Uterus (tissue), 4 donors: ENCODE results near the gene KLF17. TPM values are rescaled to one million over a fixed set of nuclear protein-coding genes. Genes with fewer than 3 reads are reported as not detected.
"Not testable (repeated sequence)": the region's sequence is repeated elsewhere in the genome, so short reads cannot be mapped to it uniquely, and the experiment has no call there.

Experiments
- DNase-seq, 2 donors: peaks; one replicate each; pipeline ENCODE4 v3.0.0-alpha.2; 2019 to 2020
- H3K27ac ChIP-seq, 2 donors: fragments of 200-600 bp; sonication (generic); 1 replicate in 1 of 2; 2 replicates in 1 of 2; pipeline ENCODE4 v1.5.1; 2016 to 2018
- H3K27me3 ChIP-seq, 2 donors: fragments of 200-600 bp; sonication (generic); one replicate each; pipeline ENCODE4 v1.5.1; 2018 to 2019; ENCODE audit warnings: control low read depth in 1 of 2
- H3K36me3 ChIP-seq, 2 donors: fragments of 200-600 bp; sonication (generic); one replicate each; pipeline ENCODE4 v1.5.1; 2019; ENCODE audit warnings: control low read depth in 1 of 2
- H3K4me1 ChIP-seq, 2 donors: fragments of 200-600 bp; sonication (generic); one replicate each; pipeline ENCODE4 v1.5.1; 2018 to 2019; ENCODE audit warnings: control low read depth in 1 of 2
- H3K4me3 ChIP-seq, 2 donors: fragments of 200-600 bp; sonication (generic); 1 replicate in 1 of 2; 2 replicates in 1 of 2; pipeline ENCODE4 v1.5.1; 2018 to 2019; ENCODE audit warnings: mild to moderate bottlenecking in 1 of 2
- H3K9me3 ChIP-seq, 2 donors: fragments of 200-600 bp; sonication (generic); one replicate each; pipeline ENCODE4 v1.5.1; 2019; ENCODE audit warnings: control low read depth in 1 of 2
- CTCF ChIP-seq, 4 experiments: fragments of 200-600 bp in 2 of 4; fragments of 450-650 bp in 2 of 4; sonication (generic) in 2 of 4; IDR thresholded peaks; one replicate each; pipeline ENCODE4 v1.5.1; 2016 to 2019; ENCODE audit warnings: antibody characterized with exemption in 4 of 4, mild to moderate bottlenecking in 2 of 4, moderate library complexity in 1 of 4
- POLR2A ChIP-seq, 2 donors: fragments of 450-650 bp; IDR thresholded peaks; one replicate each; pipeline ENCODE4 v1.6.1; 2016; ENCODE audit warnings: antibody characterized with exemption in 2 of 2, mild to moderate bottlenecking in 1 of 2, moderate library complexity in 1 of 2
- intact Hi-C: fragments of 100-400 bp; cut with DNase I; formaldehyde crosslinking; loops from one replicate; pipeline ENCODE4 v1.15.1; 2023; ENCODE audit warnings: low total_unique reads
- total RNA-seq, 4 donors: library from RNA; depleted of rRNA in 3 of 4; stranded (reverse); fragments of >200 nt in 3 of 4; gene quantifications; one replicate each; pipeline versions ENCODE4 v1.1.0 to v1.2.4, GENCODE V29; 2014 to 2023
- donor health status: DM: yes; HTN: yes; CAD: no.

The KLF17 gene
- total RNA-seq, 4 donors from 2014 or later: 0.26 to 1.9 (median 0.58) TPM; not detected in 1

GRCh38 chr1:44129616-44130500 lies 11.2 kb downstream of the KLF17 start:
- no peak overlapping the region for H3K4me3 ChIP-seq
- H3K4me1 ChIP-seq: no peaks in the 10 kb centered on the region
- H3K27me3 ChIP-seq: no peaks in the 10 kb centered on the region
- intact Hi-C loops: no loop called here
- DNase-seq: no peak
- no peak overlapping the region for H3K27ac ChIP-seq
- no peaks in the 10 kb centered on the region for H3K9me3 ChIP-seq
- no peaks in the 10 kb centered on the region for H3K36me3 ChIP-seq
- no peak for TF ChIP-seq POLR2A (IDR thresholded peaks at IDR 0.05)
- no peak for TF ChIP-seq CTCF (IDR thresholded peaks at IDR 0.05)

GRCh38 chr1:44131411-44131810 lies 12.8 kb downstream of the KLF17 start:
- H3K9me3 ChIP-seq: no peaks in the 10 kb centered on the region
- no peaks in the 10 kb centered on the region for H3K36me3 ChIP-seq
- intact Hi-C loops: no loop called here
- H3K27ac ChIP-seq: no peak overlapping the region
- H3K27me3 ChIP-seq: no peaks in the 10 kb centered on the region
- TF ChIP-seq CTCF (IDR thresholded peaks at IDR 0.05) (no peak), POLR2A (IDR thresholded peaks at IDR 0.05) (no peak)
- no peak for DNase-seq
- H3K4me1 ChIP-seq: no peaks in the 10 kb centered on the region
- H3K4me3 ChIP-seq: no peak overlapping the region

DNA sequence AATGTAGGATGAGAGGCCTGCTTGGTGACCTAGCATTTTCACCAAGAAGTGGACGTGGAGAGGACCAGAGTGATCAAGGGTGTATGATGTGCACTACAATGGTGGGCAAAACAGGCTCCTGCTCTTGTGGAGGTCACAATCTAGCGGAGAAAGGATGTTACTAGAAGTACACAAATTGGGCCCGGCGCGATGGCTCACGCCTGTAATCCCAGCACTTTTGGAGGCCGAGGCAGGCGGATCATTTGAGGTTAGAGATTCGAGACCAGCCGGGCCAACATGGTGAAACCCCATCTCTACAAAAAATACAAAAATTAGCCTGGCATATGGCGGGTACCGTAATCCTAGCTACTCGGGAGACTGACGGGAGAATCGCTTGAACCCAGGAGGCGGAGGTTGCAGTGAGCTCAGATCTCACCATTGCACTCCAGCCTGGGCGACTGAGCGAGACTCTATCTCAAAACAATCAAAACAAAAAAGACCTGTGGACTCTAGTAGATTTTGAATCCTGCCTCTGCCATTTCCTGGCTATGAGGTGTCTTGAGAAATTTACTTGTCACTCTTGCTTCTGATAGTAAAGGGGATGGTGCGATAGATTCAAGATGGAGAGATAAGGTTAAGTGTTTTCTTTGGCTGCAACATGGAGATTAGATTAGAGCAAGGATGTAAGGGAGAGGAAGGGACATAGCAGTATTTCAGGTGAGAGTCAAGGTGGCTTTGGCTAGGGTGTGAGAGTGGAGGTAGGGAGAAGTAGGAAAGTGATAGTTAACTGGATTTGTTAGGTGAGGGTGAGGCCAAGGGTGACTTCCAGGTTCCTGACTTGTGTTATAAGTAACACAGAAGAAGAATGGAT lies 15.7 kb downstream of the KLF17 start:
- TF ChIP-seq POLR2A (IDR thresholded peaks at IDR 0.05) (no peak), CTCF (IDR thresholded peaks at IDR 0.05) (no peak)
- H3K27me3 ChIP-seq: no peaks in the 10 kb centered on the region
- no peak overlapping the region for H3K4me3 ChIP-seq
- no peaks in the 10 kb centered on the region for H3K36me3 ChIP-seq
- H3K27ac ChIP-seq: no peak overlapping the region
- intact Hi-C loops: no loop called here
- no peaks in the 10 kb centered on the region for H3K9me3 ChIP-seq
- no peaks in the 10 kb centered on the region for H3K4me1 ChIP-seq
- DNase-seq: no peak

DNA sequence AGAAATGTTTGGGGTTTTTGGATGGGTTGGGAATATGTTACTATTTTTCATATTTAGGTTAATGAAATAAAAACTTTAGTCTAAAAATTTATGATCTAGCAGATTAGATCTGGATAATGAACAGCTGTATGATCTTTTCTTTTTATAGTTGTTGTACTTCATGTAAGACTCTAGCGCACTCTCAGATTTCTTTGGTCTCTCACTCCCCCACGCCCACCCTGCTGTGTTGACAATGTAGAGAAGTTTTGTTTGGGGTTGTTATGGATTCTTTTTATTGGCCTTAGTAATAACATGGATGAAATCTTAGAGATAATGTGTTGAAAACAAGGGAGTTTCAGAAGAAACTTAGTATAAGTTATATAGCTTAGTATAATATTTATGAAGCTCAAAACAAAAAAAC lies 17.3 kb downstream of the KLF17 start:
- Histone ChIP-seq H3K27ac (no peak overlapping the region), H3K4me3 (no peak overlapping the region), H3K36me3 (no peaks in the 10 kb centered on the region), H3K9me3 (no peaks in the 10 kb centered on the region), H3K27me3 (no peaks in the 10 kb centered on the region), H3K4me1 (no peaks in the 10 kb centered on the region)
- DNase-seq: no peak
- TF ChIP-seq POLR2A (IDR thresholded peaks at IDR 0.05): no peak
- no peak for TF ChIP-seq CTCF (IDR thresholded peaks at IDR 0.05)
- intact Hi-C loops: no loop called here

- TF ChIP-seq POLR2A (IDR thresholded peaks at IDR 0.05) (no peak), CTCF (IDR thresholded peaks at IDR 0.05) (no peak)
- intact Hi-C loops: no loop called here
- no peaks in the 10 kb centered on the region for H3K4me1 ChIP-seq
Measured at GRCh38 chr1:44138239-44138638, 19.6 kb downstream of the KLF17 start.

GRCh38 chr1:44139565-44139964 lies 20.9 kb downstream of the KLF17 start:
- H3K27me3 ChIP-seq, H3K4me3 ChIP-seq, H3K27ac ChIP-seq, intact Hi-C loops, DNase-seq, H3K4me1 ChIP-seq, H3K36me3 ChIP-seq, H3K9me3 ChIP-seq: not testable (repeated sequence)

More at GRCh38 chr1:44138239-44138638, 19.6 kb downstream of the KLF17 start:
- no peak for DNase-seq
- Histone ChIP-seq H3K36me3 (no peaks in the 10 kb centered on the region), H3K27ac (no peak overlapping the region), H3K9me3 (no peaks in the 10 kb centered on the region), H3K27me3 (no peaks in the 10 kb centered on the region), H3K4me3 (no peak overlapping the region)
